B cell (primary cell): ENCODE results near the gene ZNF302. TPM values are rescaled to one million over a fixed set of nuclear protein-coding genes. Genes with fewer than 3 reads are reported as not detected.

Source experiments
- ATAC-seq: fragments of 200-7000 bp; cut with Tn5 transposase; one replicate; pipeline ENCODE4 v1.10.0; 2021; ENCODE audit warnings: low read depth, mild to moderate bottlenecking, moderate number of reproducible peaks, moderate library complexity
- CTCF ChIA-PET: fragments of 350-600 bp; sonication (Branson Sonifier 250); formaldehyde crosslinking; loops from one replicate; lab custom pipeline; 2021; ENCODE audit warnings: antibody characterized with exemption, inconsistent platforms; lab: Charles Lee
- POLR2A ChIA-PET: fragments of 350-600 bp; sonication (Branson Sonifier 250); formaldehyde crosslinking; loops from one replicate; lab custom pipeline; 2021; ENCODE audit warnings: antibody characterized with exemption; lab: Charles Lee
- DNase-seq: peaks from one replicate; pipeline ENCODE4 v3.0.0; 2013
- H2AFZ ChIP-seq: 2 replicates; pipeline ENCODE4 v1.6.1; 2012; ENCODE audit warnings: mild to moderate bottlenecking, low read depth, low read length; ENCODE audit not compliant: insufficient read depth, poor library complexity, severe bottlenecking
- H3K27ac ChIP-seq, 2 donors: 1 replicate in 1 of 2; 2 replicates in 1 of 2; pipeline ENCODE4 v1.5.1; 2012 to 2013; ENCODE audit warnings: low read length in 2 of 2, mild to moderate bottlenecking in 2 of 2, moderate library complexity in 1 of 2
- H3K27me3 ChIP-seq, 4 experiments: fragments of 200-600 bp in 1 of 4; sonication (generic) in 1 of 4; replicated peaks in 1 of 4; 1 replicate in 2 of 4; 2 replicates in 2 of 4; pipeline versions ENCODE4 v1.6.1 to v1.7.0; 2013 to 2016; ENCODE audit warnings: low read length in 3 of 4, mild to moderate bottlenecking in 2 of 4, mixed read lengths in 1 of 4, moderate library complexity in 1 of 4; ENCODE audit not compliant: insufficient read depth in 4 of 4, control insufficient read depth in 3 of 4; ENCODE audit errors: control extremely low read depth in 1 of 4
- H3K36me3 ChIP-seq, 2 experiments: replicated peaks in 1 of 2; 1 replicate in 1 of 2; 2 replicates in 1 of 2; pipeline versions ENCODE4 v1.6.1 to v1.7.1; 2013; ENCODE audit warnings: low read length in 1 of 2; ENCODE audit not compliant: insufficient read depth in 2 of 2, control insufficient read depth in 1 of 2; ENCODE audit errors: control extremely low read depth in 1 of 2, extremely low read depth in 1 of 2
- H3K4me1 ChIP-seq, 2 donors: fragments of 200-600 bp in 1 of 2; sonication (generic) in 1 of 2; 1 replicate in 1 of 2; 2 replicates in 1 of 2; pipeline versions ENCODE4 v1.5.1 to v1.6.1; 2013 to 2017; ENCODE audit warnings: low read length in 2 of 2; ENCODE audit not compliant: control insufficient read depth in 2 of 2, insufficient read depth in 2 of 2
- H3K4me2 ChIP-seq: replicated peaks from 2 replicates; pipeline ENCODE3; 2012; ENCODE audit warnings: mild to moderate bottlenecking, low read depth, low read length; ENCODE audit not compliant: poor library complexity, severe bottlenecking
- H3K4me3 ChIP-seq, 5 experiments: fragments of 200-600 bp in 1 of 5; sonication (generic) in 1 of 5; 1 replicate in 3 of 5; 2 replicates in 2 of 5; pipeline versions ENCODE4 v1.5.1 to v1.7.0; 2011 to 2016; ENCODE audit warnings: low read length in 4 of 5, mild to moderate bottlenecking in 4 of 5, low read depth in 2 of 5, control low read depth in 1 of 5, moderate library complexity in 1 of 5; ENCODE audit not compliant: insufficient read depth in 1 of 5; ENCODE audit errors: control extremely low read depth in 1 of 5, extremely low read depth in 1 of 5
- H3K79me2 ChIP-seq: fragments of 200-600 bp; sonication (generic); one replicate; pipeline ENCODE4 v1.6.0; 2016; ENCODE audit warnings: low read length; ENCODE audit not compliant: control insufficient read depth, insufficient read depth
- H3K9ac ChIP-seq: fragments of 200-600 bp; sonication (generic); 2 replicates; pipeline ENCODE4 v1.6.1; 2017; ENCODE audit warnings: mild to moderate bottlenecking, low read length, moderate library complexity
- H3K9me3 ChIP-seq, 3 donors: one replicate each; pipeline versions ENCODE4 v1.6.1 to v1.7.1; 2013; ENCODE audit warnings: low read length in 2 of 3; ENCODE audit not compliant: control insufficient read depth in 2 of 3, insufficient read depth in 1 of 3; ENCODE audit errors: control extremely low read depth in 1 of 3
- H4K20me1 ChIP-seq: 2 replicates; pipeline ENCODE4 v1.6.0; 2012; ENCODE audit warnings: mild to moderate bottlenecking, low read length; ENCODE audit not compliant: insufficient read depth, control insufficient read depth, poor library complexity, severe bottlenecking
- H3K27ac Mint-ChIP-seq: one replicate; pipeline ENCODE4 v1.8.0; 2021; ENCODE audit warnings: mixed read lengths
- H3K27me3 Mint-ChIP-seq: one replicate; pipeline ENCODE4 v1.8.0; 2021; ENCODE audit warnings: mixed read lengths
- H3K4me1 Mint-ChIP-seq: one replicate; pipeline ENCODE4 v1.8.0; 2021; ENCODE audit warnings: mixed read lengths
- H3K4me3 Mint-ChIP-seq: one replicate; pipeline ENCODE4 v1.8.0; 2021; ENCODE audit warnings: mixed read lengths
- H3K9me3 Mint-ChIP-seq: one replicate; pipeline ENCODE4 v1.8.0; 2022; ENCODE audit warnings: mixed read lengths; ENCODE audit not compliant: insufficient read depth
- EZH2 ChIP-seq: IDR thresholded peaks from 2 replicates; pipeline ENCODE4 v1.6.1; 2012; ENCODE audit warnings: borderline replicate concordance, low read depth, mild to moderate bottlenecking, moderate library complexity, low read length; ENCODE audit not compliant: insufficient read depth, poor library complexity, severe bottlenecking
- WGBS: methylation state at CpG from one replicate; pipeline ENCODE4 v1.1.5; 2013; ENCODE audit warnings: missing lambda C conversion rate; ENCODE audit not compliant: insufficient coverage; 5-methylcytosine and 5-hydroxymethylcytosine counted together
- intact Hi-C: fragments of 100-400 bp; cut with micrococcal nuclease; formaldehyde crosslinking; loops from one replicate; pipeline ENCODE4 v1.10.0; 2022
- polyA plus RNA-seq: library from polyadenylated mRNA; depleted of rRNA; stranded (reverse); fragments of >200 nt; gene quantifications from 2 replicates; pipeline ENCODE4 v1.2.3, GENCODE V29; 2012
- total RNA-seq, 2 donors: library from RNA; stranded (reverse); fragments of 120-200 nt in 1 of 2; gene quantifications; 1 replicate in 1 of 2; 2 replicates in 1 of 2; pipeline versions ENCODE4 v1.2.3 to v1.2.4, GENCODE V29; 2013 to 2022
- TF ChIP-seq, protein P1 (sequence below): fragments of 200-600 bp; IDR thresholded peaks from one replicate; pipeline ENCODE4 v1.8.0; 2022; ENCODE audit warnings: antibody characterized with exemption, mild to moderate bottlenecking

The ZNF302 gene
- total and polyA plus RNA-seq, 2 donors (not counting 1 experiment from before 2014, with no cell fraction given) = 20.4 to 48.4 TPM

DNA sequence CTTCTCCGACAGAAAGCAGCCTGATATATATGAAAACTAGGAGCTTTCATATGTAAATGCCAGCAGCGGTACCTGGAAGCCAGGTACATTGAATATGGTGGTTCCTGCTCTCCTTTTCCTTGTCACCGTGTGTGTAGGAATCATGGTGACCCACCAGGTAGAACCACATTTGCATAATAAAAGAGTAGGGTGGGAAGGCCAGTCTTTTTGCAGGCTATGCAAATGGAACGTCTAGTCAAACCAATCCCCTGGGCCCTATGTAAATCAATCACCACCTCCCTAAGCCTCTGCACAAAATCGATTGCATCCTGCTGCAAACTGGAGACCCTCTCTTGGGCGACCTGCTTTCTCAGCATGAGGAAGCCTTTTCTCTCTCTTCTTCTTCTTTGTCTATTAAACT lies 34.4 kb downstream of the ZNF302 start:
- 65% methylated on average over 4 of the region's 6 CpGs for WGBS
- no peaks in the 10 kb centered on the region for H3K36me3 ChIP-seq
- H3K9me3 Mint-ChIP-seq = peaks cover 9% of the 10 kb centered on the region
- H3K9me3 ChIP-seq = peaks cover 2 to 18% (median 8%) of the 10 kb centered on the region in 3 donors
- ATAC-seq (no peak), DNase-seq (no peak)
- peaks cover 0 to 12% (median 4%) of the 10 kb centered on the region in 4 experiments for H3K27me3 ChIP-seq
- no peaks in the 10 kb centered on the region for H4K20me1 ChIP-seq
- TF ChIP-seq, protein P1, sequence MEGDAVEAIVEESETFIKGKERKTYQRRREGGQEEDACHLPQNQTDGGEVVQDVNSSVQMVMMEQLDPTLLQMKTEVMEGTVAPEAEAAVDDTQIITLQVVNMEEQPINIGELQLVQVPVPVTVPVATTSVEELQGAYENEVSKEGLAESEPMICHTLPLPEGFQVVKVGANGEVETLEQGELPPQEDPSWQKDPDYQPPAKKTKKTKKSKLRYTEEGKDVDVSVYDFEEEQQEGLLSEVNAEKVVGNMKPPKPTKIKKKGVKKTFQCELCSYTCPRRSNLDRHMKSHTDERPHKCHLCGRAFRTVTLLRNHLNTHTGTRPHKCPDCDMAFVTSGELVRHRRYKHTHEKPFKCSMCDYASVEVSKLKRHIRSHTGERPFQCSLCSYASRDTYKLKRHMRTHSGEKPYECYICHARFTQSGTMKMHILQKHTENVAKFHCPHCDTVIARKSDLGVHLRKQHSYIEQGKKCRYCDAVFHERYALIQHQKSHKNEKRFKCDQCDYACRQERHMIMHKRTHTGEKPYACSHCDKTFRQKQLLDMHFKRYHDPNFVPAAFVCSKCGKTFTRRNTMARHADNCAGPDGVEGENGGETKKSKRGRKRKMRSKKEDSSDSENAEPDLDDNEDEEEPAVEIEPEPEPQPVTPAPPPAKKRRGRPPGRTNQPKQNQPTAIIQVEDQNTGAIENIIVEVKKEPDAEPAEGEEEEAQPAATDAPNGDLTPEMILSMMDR = no peak
- no peak for TF ChIP-seq EZH2
- no peak overlapping the region for H3K27ac Mint-ChIP-seq
- H3K27me3 Mint-ChIP-seq = peaks cover 29% of the 10 kb centered on the region
- intact Hi-C loops = loop anchor here (1.0 to 10.0 kb wide), 3 partner anchors 35 to 1477 kb away; partner anchors contain the start of genes SCGB2B2 and ZNF302
- ChIA-PET POLR2A (no interaction called here), CTCF (interaction anchor here (0.9 to 9.1 kb wide), 11 partner anchors 10 to 934 kb away, joined by 3 to 111 read pairs (median 4); no protein-coding TSS in a partner anchor)
- no peaks in the 10 kb centered on the region for H3K79me2 ChIP-seq
- no peak overlapping the region for H2AFZ ChIP-seq
- no peaks in the 10 kb centered on the region for H3K4me1 Mint-ChIP-seq
- H3K4me1 ChIP-seq = no peaks in the 10 kb centered on the region
- H3K27ac ChIP-seq = no peak overlapping the region
- no peak overlapping the region for H3K4me3 ChIP-seq
- H3K4me2 ChIP-seq = no peak overlapping the region
- no peak overlapping the region for H3K9ac ChIP-seq
- no peak overlapping the region for H3K4me3 Mint-ChIP-seq
